ENCODE results near the gene KHSRP. TPM values are rescaled to one million over a fixed set of nuclear protein-coding genes. Genes with fewer than 3 reads are reported as not detected.

KHSRP gene
- total RNA-seq (2014; rRNA removed; shearing (Covaris generic)) = 207 and 270 TPM in 2 replicates
- polyA plus RNA-seq (2015; cell fraction: cytosol; rRNA removed) = 276 and 335 TPM in 2 replicates
- polyA plus RNA-seq (2015; cell fraction: nucleus; rRNA removed) = 300 and 313 TPM in 2 replicates

- DNase-seq (ENCODE audit: low read depth) = no peak
These were observed at the start of gene KHSRP for GRCh38 chr19:6424195-6424938. TSS of gene KHSRP (minus strand) at chr19:6424811. CDS start at chr19:6424701, 110 bp downstream.

- no peak for DNase-seq (ENCODE audit: low read depth)
These were observed 49.0 kb upstream of the KHSRP start for GRCh38 chr19:6473647-6474046.

- no peak for DNase-seq (ENCODE audit: low read depth)
These were observed 48.1 kb upstream of the KHSRP start for GRCh38 chr19:6472713-6473112.

- no peak for DNase-seq (ENCODE audit: low read depth)
These were observed 46.5 kb upstream of the KHSRP start for GRCh38 chr19:6471076-6471475.

DNA sequence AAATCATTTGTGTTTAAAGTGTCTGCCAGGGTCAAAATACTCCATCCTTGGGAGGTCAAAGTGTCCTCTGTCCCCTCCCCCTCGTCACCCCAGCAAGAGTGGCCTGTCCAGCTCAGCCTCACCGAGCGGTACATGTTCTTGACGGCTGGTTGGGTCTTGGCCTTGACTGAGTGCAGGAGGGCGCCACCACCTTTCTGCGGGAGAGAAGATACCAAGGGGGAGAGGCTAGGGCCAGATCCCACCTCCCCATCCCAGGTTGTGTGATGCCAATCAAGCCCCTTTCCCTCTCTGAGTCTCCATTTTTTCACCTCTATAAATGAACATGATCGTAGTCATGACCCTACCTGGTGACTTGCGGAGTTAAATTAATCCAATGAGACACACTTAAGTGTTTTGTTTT, 45.6 kb upstream of the KHSRP start:
- DNase-seq (ENCODE audit: low read depth) = no peak

DNA sequence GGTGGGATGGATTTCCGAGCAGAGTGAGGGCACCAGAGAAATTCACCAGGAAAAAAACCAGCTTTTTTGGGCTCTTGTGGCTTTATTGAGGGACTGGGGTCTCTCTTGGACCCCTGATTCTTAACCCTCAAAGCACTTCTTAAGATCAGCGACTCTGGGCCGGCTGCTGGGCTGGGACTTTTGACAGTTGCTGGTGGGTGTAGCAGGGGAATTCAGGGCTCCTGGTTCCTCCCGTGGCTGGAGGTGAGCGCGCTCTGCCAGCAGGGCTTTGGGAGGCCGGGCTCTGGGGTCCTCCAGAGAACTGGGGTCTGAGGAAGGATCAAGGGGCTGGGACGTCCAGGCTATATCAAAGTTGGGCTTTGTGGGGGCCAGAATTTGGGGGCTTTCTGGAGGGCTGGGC, 42.8 kb upstream of the KHSRP start:
- DNase-seq (ENCODE audit: low read depth) = no peak

- DNase-seq (ENCODE audit: low read depth) = no peak
These were observed 42.1 kb upstream of the KHSRP start for GRCh38 chr19:6466526-6467248.

- DNase-seq (ENCODE audit: low read depth) = no peak
These were observed 41.1 kb upstream of the KHSRP start for GRCh38 chr19:6465663-6466062.

DNA sequence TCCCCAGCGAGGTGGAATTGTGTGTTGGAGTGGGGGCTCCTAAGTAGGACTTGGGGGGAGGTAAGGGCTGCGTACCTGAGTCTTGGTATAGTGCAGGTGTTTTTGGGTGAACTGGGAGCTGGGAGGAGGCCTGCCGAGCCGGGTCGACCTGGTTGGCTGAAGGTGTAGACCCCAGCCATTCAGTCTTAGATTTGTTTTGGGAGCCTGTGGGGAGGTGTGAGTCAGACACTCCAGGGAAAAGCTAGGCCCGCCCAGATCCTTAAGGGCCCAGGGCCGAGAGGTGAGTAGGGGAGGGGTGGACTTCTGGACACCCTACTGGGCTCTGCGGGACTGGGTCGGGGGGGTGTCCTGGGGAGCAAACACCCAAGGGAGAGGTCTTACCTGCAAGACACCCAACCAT, 40.4 kb upstream of the KHSRP start:
- no peak for DNase-seq (ENCODE audit: low read depth)

GRCh38 chr19:6464070-6464873, 39.7 kb upstream of the KHSRP start, which contains the start of gene CRB3:
TSS of gene CRB3 (plus strand) at chr19:6464271. CDS start at chr19:6464702, 431 bp downstream.
- DNase-seq (ENCODE audit: low read depth) = no peak

DNA sequence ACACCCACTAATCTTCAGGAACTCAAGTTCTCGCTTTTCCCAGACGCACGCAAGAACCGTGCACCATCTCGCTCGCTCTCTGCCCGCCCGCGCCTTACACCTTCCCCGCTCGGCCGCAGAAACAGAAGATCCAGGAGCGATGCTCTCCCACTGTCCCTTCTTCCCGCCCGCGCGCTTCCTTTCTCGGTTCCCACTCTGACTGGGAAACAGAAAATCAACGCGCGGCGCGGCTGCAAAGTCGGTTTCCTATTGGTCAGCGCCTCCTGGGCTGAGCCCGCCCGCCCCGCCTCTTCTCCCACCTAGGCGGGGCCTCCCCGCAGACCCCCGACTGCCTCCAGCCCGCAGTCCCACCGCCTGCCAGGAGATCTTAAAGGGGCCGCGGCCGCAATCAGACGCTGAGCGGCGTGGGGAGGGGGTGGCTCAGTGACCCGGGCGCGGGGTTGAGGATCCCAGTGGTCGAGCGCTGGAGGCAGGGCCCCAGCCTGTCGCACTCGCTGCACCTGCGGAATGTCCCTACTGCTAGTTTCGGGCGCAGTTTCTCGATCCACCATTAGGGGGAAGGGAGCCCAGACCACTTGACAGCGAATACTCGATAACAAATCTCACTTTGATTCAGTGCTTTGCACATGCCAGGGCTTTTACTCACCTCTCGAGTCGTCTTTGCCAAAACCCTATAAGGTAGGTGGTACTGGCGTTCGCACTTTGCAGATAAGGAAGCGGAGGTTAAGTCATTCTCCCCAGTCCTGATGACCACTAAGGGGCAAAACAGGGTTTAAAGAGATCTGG, 35.7 kb upstream of the KHSRP start:
- DNase-seq (ENCODE audit: low read depth) = peak; percentile 94

DNA sequence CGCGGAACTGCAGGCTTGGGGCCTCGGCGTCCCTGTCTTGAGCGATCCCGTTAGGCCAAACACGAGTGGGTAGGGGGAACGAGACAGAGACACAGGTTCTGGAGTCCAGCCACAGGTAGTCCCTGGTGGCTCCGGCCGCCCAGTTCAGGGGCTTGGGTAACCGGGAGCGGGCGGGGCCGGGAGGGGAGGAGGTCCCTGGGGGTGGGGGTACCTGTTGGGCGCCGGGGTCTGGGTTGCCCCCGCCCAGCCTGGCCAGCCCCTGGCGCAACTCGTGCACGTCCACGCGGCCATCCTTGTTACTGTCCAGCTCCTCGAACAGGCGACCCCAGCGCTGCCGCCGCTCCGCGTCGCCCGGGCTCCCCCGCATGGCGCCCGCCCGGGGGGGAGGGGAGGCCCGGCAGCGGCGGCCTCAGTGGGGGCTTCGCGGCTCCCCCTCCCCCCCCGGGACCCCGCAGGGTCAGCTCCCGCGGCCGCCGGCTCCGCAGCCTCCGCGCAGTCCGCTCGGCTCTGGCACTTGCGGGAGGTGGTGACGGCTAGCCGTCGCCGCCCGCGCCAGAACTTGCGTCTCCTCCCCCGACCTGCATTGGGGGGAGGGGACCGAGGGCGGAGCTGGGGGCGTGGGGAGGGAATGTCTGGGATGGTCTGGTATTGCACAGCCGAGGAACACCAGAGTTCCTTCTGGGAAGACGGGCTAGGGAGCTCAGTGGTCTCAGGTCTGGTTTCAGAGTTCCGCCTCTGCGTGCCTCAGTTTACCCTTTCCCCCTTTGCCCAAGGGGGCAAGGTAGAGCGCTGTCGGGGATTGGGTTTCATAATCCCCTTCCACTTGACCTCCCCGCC, 34.9 kb upstream of the KHSRP start, which contains the start of gene SLC25A23:
Gene SLC25A23, minus strand, starts transcription at position 531 of the 837 bp plus-strand sequence. Its CDS starts 164 bp downstream, at position 367.
- DNase-seq (ENCODE audit: low read depth) = no peak

- no peak for DNase-seq (ENCODE audit: low read depth)
These were observed 34.2 kb upstream of the KHSRP start for GRCh38 chr19:6458695-6459261.

- DNase-seq (ENCODE audit: low read depth) = no peak
These were observed 33.5 kb upstream of the KHSRP start for GRCh38 chr19:6457958-6458694.

GRCh38 chr19:6455924-6456323, 31.3 kb upstream of the KHSRP start:
- DNase-seq (ENCODE audit: low read depth) = no peak

DNA sequence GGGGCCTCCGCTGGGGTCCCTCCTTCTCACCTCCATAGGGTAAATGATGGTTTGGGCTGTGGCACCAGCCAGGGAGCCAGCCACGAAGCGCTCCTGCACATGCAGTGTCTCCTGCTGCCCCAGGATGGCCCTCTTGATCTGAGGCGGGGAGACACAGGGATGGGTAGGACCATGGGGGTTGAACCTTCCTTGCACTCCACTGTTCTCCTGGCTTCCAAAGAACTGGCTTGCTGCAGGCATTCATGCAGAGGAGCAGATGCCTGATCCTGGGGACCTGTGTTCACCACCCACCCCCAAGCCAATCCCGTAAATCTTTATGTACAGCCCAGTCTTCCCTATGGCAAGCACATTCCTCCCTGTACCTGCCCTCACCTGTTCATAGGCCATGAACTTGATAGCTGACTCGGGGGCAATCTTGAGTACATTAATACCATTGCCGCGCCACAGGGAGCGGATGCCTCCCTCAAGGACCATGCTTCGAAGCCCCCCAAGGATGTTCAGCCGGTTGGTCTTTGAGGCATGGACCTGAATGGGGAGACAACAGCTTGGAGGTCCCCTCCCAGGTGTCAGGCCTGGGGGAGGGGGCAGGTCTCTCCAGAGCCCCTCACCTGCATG, 29.4 kb upstream of the KHSRP start:
- DNase-seq (ENCODE audit: low read depth) = no peak

DNA sequence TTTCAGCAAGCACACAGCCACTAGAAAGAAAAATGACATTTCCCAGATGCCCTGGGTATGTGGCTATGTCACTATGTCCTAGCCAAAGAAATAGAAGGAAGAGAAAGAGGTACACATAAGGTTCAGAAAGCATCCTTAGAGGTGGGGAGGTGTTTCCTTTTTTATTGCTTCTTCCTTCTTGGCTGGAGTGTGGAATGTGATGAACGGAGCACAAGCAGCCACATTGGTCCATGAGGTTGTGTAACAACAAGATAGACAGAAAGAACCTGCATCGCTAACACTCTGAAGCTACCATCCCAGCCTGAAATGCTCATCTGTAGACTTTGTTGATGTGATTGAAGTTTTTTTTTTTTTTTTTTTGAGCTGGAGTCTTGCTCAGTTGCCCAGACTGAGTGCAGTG, 28.3 kb upstream of the KHSRP start:
- DNase-seq (ENCODE audit: low read depth) = no peak

GRCh38 chr19:6452223-6452614, 27.6 kb upstream of the KHSRP start:
- DNase-seq (ENCODE audit: low read depth) = no peak
